ENCODE results near the gene LINC01488.

Gene LINC01488

GRCh38 chr11:69446108-69446507, 35.4 kb upstream of the LINC01488 start:
- no peak for DNase-seq

- no peak for DNase-seq
Observed at GRCh38 chr11:69447786-69448185, 33.7 kb upstream of the LINC01488 start.

- no peak for DNase-seq
Observed at GRCh38 chr11:69448471-69449284, 32.8 kb upstream of the LINC01488 start.

- DNase-seq, result no peak
Observed at GRCh38 chr11:69449320-69450063, 32.0 kb upstream of the LINC01488 start.

DNA sequence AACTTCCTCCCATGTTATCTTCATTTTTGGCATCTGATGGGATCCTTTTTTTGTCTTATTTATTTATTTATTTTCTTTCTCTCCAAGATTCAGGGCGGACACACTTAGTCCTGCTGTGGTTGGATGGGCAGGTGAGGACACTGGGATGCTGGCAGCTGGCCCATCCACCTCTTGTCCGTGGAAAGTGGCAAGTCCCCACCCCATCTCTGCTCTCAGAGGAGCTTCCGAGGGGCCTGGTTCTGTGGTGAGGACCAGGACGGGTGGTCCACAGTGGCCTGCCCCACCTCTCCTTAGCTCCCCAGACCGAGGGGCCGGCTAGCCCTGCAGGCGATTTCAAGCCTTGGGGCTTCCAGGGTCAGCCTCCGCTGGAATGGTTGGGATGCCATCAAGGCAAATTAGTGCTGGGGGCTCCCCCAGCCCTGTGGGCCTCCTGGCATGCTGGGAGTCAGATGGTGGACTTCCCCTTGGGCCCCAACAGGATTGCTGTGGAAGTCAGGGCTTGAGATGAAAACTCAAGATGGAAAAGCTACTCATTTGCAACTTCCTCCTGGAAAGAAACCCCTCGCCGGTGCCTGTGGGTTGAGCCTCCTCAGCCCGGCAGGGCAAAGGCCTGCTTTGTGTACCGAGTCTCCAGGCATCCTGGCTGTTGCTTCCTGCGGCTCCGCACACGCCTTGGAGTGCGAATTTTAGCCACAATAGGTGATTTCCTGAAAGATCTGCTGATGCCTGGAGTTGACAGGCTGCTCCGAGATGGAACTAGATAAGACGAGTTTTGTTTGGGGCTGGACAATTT, 31.2 kb upstream of the LINC01488 start:
- DNase-seq, result no peak

DNA sequence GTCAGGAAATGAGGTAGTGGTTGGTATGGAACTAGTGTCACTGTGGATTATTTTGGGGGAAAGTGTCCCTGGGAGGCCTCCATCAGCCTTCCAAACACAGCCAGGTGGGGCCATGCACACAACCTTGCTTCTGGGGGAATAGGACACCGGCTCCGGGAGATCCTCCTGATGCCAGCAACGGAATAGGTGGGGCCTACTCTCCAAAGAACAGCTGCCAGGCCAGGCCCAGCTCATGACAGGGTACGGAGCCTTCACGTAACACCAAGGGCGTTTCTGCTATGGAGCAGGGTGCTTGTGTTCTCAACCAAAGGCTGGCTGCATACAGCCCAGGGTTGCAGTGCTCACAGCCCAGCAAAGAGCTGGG, 30.6 kb upstream of the LINC01488 start:
- no peak for DNase-seq

DNA sequence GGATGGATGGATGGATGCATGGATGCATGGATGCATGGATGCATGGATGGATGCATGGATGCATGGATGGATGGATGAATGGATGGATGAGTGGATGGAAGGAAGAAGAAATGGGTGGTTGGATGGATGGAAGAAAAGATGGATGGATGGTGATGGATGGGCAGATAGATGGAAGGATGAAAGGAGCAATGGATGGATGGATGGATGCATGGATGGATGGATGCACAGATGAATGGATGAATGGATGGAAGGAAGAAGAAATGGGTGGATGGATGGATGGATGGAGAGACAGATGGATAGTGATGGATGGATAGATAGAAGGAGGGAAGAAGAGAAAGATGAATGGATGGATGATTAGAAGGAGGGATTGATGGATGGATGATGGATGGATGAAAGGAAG, 30.2 kb upstream of the LINC01488 start:
- no peak for DNase-seq

- no peak for DNase-seq
Observed at GRCh38 chr11:69452206-69452987, 29.1 kb upstream of the LINC01488 start.

DNA sequence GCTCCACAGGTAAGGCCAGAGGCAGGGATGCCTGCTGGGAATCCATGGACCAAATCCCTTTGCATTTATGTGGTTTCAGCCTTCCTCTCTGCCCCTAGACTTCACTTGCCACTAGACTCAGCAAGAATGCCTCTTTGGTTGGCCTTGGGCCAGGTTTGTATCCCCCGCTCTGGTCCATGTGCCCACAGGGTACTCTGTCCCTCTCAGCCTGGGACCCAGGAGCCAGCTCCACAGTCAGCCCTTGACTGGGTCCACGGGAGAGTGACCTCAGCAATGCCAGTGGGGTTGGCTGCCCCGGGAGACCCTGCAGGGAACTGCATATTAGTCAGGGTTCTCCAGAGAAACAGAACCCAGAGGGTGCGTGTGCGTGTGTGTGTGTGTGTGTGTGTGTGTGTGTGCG, 28.3 kb upstream of the LINC01488 start:
- no peak for DNase-seq

- DNase-seq, result no peak
Observed at GRCh38 chr11:69454018-69454417, 27.4 kb upstream of the LINC01488 start.

- no peak for DNase-seq
Observed at GRCh38 chr11:69455969-69456368, 25.5 kb upstream of the LINC01488 start.

DNA sequence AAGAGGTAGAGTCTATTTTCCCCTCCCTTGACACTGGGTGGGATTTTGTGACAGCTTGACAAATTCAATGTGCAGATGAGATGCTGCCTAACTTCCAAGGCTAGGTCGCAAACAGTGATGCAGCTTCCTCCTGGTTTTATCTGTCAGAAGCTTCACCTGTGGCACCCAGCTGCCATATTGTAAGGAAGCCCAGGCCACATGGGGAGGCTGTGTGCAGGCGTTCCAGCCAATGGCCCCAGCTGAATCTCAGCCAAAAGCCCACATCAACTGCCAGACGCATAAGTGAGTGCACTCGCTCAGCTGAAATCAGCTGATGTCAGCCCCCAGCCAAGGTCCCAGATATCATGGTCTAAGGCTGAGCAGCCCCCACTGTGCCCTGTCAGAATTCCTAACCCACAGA, 24.8 kb upstream of the LINC01488 start:
- no peak for DNase-seq

GRCh38 chr11:69459848-69460539, 21.5 kb upstream of the LINC01488 start:
- no peak for DNase-seq

- no peak for DNase-seq
Observed at GRCh38 chr11:69460540-69461257, 20.8 kb upstream of the LINC01488 start.

- DNase-seq, result no peak
Observed at GRCh38 chr11:69461272-69461962, 20.0 kb upstream of the LINC01488 start.

DNA sequence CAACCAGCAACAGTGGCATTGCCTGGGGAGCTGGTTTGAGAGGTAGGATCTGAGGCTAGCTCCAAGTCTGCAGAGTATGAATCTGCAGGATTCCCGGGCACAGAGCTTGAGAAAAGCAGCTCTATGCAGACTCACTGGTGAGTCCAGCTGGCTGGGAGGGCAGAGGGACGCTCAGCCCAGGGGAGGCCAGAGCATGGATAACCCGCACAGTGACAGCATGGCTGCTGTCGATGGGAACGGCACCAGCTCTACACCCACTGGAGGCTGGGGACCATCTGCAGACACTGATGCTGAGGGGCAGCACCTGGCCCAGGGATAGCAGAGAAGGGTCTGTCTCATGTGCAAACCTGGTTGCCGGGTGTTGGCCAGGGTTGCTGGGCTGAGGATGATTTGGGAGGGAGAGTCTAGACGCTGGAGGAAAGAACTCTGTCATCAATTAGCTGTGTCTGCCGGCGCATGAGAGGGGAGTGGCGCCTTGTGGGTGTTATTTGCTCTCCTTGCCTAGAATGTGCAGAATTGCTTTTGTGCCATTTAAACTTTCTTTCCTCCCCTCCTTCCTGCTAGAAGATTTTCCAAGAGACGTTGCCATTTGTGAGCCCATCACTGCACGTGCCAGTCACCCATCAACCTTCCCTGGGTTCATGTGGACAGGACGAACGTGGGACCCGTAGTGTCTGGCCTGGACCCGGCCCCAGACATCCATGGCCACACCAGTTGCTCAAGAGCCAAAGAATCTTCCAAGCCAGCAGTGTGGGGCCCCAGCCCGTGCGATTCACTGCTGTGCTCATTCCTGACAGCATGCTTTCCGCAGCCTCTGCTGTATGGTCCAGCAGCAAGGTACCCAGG, 19.1 kb upstream of the LINC01488 start:
- no peak for DNase-seq

GRCh38 chr11:69463181-69463994, 18.1 kb upstream of the LINC01488 start:
- no peak for DNase-seq

DNA sequence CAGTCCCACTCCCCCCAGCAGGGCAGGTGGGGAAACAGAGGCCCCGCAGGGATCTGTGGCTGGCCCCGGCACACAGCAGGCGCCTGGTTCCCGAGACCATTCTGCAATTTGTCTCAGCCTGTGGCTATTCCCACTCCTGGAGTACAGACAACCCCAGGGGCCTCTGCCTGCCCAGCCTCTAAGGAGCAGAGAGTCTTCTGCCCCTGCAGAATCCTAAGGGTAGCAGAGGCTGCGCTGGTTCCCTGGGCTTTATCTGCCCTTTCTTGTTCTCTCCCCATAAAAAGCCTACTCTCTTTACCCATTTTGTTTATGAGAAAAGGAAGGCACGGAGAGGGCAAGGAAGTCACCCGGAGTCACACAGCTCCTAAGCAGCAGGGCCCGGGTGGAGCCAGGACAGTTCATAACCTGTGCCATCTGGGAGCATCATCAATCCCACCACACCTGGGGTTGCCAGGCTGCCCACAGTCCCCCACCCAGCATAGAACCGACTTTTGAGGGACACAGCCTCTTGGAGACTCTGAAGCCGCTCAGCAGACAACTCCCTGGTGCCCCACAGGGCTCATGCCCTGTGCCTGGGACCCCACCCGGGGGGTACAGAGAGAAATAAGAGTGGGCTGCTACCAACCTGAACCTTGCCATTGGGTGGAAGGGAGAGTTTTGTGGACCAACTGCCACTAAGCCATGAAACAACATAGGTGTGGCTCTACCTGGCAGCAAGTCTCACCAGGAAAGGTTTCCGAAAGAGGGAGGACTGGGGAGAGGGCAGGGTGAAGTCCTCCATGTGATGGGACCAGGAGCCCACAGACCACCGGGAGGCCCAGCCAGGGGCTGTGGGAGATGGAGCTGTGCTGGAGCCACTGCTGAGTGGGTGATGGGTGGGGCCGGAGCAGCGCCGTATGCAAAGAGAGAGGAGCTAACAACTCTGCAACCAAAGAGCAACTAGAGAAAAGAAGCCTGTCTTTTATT, 17.2 kb upstream of the LINC01488 start:
- DNase-seq, result no peak

All from CD4-positive, alpha-beta T cell treated with Interleukin-17A for 4 hours (primary cell).